Measurements from ENCODE around the gene TLX3. TPM values are rescaled to one million over a fixed set of nuclear protein-coding genes. Genes with fewer than 3 reads are reported as not detected.

The TLX3 gene
- total RNA-seq, 1 donor from 2014 or later: 0.58 TPM

DNA sequence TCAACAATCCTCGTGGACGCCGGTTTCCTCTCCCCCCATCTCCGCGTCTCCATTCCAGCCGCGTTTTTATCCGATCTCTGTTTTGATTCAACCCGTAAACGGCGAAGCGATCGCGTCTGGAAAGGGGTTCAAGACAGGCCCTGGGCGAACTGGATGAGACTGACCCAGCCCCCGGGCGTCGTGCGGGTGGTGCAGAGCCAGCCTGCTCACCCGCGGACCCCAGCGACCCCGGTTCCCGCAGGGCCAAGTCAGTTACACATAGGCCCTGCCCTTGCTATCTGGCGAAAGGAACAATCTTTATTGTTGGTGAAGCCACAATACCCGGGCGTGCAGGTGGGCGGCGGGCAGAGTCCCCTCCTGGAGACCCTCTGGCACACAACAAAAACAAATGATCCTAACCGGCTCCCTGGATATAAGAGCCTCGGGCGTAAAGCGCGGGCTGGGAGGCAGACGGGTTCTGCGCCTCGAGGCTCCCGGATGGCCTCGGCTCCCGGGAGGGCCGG lies 1.8 kb downstream of the TLX3 start:
- H3K27me3 ChIP-seq (ENCODE audit: control insufficient read depth, insufficient read depth, low read length): peaks cover 99% of the 10 kb centered on the region
- H3K36me3 ChIP-seq (ENCODE audit: control insufficient read depth, insufficient read depth, low read length): no peaks in the 10 kb centered on the region
- no peak overlapping the region for H3K4me3 ChIP-seq (ENCODE audit: low read depth, low read length)
- DNase-seq (ENCODE audit: low read depth): no peak
- TF ChIP-seq, protein P1, sequence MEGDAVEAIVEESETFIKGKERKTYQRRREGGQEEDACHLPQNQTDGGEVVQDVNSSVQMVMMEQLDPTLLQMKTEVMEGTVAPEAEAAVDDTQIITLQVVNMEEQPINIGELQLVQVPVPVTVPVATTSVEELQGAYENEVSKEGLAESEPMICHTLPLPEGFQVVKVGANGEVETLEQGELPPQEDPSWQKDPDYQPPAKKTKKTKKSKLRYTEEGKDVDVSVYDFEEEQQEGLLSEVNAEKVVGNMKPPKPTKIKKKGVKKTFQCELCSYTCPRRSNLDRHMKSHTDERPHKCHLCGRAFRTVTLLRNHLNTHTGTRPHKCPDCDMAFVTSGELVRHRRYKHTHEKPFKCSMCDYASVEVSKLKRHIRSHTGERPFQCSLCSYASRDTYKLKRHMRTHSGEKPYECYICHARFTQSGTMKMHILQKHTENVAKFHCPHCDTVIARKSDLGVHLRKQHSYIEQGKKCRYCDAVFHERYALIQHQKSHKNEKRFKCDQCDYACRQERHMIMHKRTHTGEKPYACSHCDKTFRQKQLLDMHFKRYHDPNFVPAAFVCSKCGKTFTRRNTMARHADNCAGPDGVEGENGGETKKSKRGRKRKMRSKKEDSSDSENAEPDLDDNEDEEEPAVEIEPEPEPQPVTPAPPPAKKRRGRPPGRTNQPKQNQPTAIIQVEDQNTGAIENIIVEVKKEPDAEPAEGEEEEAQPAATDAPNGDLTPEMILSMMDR (IDR thresholded peaks at IDR 0.05; ENCODE audit: insufficient read depth, low read length, poor library complexity, severe bottlenecking): no peak

GRCh38 chr5:171311322-171312077 lies 2.5 kb downstream of the TLX3 start:
- Histone ChIP-seq H3K27me3 (ENCODE audit: control insufficient read depth, insufficient read depth, low read length) (peaks cover 99% of the 10 kb centered on the region), H3K36me3 (ENCODE audit: control insufficient read depth, insufficient read depth, low read length) (no peaks in the 10 kb centered on the region), H3K4me3 (ENCODE audit: low read depth, low read length) (no peak overlapping the region)
- TF ChIP-seq, protein P1 (IDR thresholded peaks at IDR 0.05; ENCODE audit: insufficient read depth, low read length, poor library complexity, severe bottlenecking): no peak
- no peak for DNase-seq (ENCODE audit: low read depth)

DNA sequence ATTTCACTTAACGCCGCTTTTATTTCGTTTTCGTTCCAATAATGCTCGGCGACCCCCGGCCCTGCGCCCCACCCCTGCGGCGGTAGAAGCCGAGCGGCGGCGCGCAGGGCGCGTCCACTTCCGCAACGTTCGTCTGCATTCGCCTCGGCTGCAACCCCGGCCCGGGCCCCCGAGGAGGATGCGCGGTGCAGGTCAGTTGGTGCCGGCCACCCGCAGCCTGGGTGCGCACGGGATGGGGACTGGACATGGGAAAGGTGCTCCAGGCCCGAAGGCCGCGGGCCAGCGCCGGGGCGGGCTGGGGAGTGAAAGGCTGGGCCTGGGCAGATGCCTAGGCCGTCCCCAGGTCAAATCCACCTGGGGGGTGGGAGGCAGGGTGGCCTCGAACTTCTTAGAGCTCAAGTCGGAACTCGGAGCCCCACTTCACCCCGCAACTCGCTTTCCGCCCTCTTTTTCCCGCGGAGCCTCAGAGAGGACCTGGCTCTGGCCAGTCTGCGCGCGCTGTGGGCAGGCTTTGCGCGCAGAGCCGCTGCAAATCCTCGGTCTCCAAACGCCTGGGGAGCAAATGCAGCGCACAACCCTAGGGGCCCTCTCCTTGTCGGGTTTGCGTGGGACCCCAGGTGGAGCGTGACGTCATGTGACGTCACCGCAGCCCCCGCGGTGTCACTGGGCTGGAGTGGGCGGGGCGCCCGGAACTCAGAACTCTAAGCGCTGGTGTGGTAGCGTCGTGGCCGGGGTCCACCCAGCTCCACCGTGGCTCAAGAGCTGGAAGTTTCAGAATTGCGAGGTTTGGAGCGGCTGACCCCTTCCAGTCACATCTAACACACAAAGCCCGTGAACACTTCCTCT lies 3.3 kb downstream of the TLX3 start:
- Histone ChIP-seq H3K4me3 (ENCODE audit: low read depth, low read length) (no peak overlapping the region), H3K27me3 (ENCODE audit: control insufficient read depth, insufficient read depth, low read length) (peaks cover 99% of the 10 kb centered on the region), H3K36me3 (ENCODE audit: control insufficient read depth, insufficient read depth, low read length) (no peaks in the 10 kb centered on the region)
- no peak for DNase-seq (ENCODE audit: low read depth)
- TF ChIP-seq, protein P1 (IDR thresholded peaks at IDR 0.05; ENCODE audit: insufficient read depth, low read length, poor library complexity, severe bottlenecking): no peak

- Histone ChIP-seq H3K27me3 (ENCODE audit: control insufficient read depth, insufficient read depth, low read length) (peaks cover 99% of the 10 kb centered on the region), H3K36me3 (ENCODE audit: control insufficient read depth, insufficient read depth, low read length) (no peaks in the 10 kb centered on the region), H3K4me3 (ENCODE audit: low read depth, low read length) (no peak overlapping the region)
- no peak for DNase-seq (ENCODE audit: low read depth)
- TF ChIP-seq, protein P1 (IDR thresholded peaks at IDR 0.05; ENCODE audit: insufficient read depth, low read length, poor library complexity, severe bottlenecking): no peak
Observed at GRCh38 chr5:171313481-171314206, 4.6 kb downstream of the TLX3 start.

DNA sequence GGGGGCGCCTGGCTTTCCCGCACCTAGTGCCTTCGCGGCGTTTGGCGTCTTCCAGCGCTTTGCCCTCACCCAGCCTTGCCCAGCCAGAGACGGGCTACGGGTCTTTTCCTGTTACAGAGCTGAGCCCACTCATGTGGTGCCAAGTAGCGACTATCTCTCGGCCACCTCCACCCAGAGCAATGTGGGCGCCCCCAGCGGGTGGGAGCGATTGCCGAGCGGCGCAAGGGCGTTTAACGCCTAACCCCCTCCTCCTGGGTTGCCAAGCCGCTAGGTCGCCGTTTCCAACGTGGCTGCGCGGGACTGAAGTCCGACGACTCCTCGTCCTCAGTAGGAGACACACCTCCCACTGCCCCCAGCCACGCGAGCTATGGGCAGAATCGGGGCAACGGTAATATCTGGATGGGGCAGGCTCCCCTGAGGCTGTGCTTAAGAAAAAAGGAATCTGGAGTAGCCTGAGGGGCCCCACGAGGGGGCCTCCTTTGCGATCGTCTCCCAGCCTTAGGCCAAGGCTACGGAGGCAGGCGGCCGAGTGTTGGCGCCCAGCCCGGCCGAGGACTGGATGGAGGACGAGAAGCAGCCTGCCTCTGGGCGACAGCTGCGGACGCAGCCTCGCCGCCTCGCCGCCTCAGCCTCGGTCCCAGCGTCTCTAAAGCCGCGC lies 5.8 kb downstream of the TLX3 start:
- DNase-seq (ENCODE audit: low read depth): no peak
- Histone ChIP-seq H3K27me3 (ENCODE audit: control insufficient read depth, insufficient read depth, low read length) (peaks cover 99% of the 10 kb centered on the region), H3K36me3 (ENCODE audit: control insufficient read depth, insufficient read depth, low read length) (no peaks in the 10 kb centered on the region), H3K4me3 (ENCODE audit: low read depth, low read length) (no peak overlapping the region)
- TF ChIP-seq, protein P1 (IDR thresholded peaks at IDR 0.05; ENCODE audit: insufficient read depth, low read length, poor library complexity, severe bottlenecking): no peak

All from kidney epithelial cell (primary cell).